Smooth muscle cell (in vitro differentiated cells): ENCODE results near the gene ELMO1. TPM values are rescaled to one million over a fixed set of nuclear protein-coding genes. Genes with fewer than 3 reads are reported as not detected.

Source experiments
- DNase-seq: peaks from one replicate; lab custom pipeline; 2025; ENCODE audit not compliant: unreplicated experiment; lab: John Stamatoyannopoulos, UW
- H2AFZ ChIP-seq: fragments of 200-600 bp; sonication (generic); 2 replicates; pipeline ENCODE4 v1.6.0; 2016; ENCODE audit warnings: antibody characterized with exemption, low read depth, mild to moderate bottlenecking
- H3F3A ChIP-seq: fragments of 200-600 bp; sonication (generic); 2 replicates; pipeline ENCODE4 v1.6.0; 2017; ENCODE audit warnings: antibody characterized with exemption, low read depth
- H3K27ac ChIP-seq: fragments of 200-600 bp; sonication (generic); 2 replicates; pipeline ENCODE4 v1.5.1; 2016; ENCODE audit warnings: low read depth, mild to moderate bottlenecking
- H3K27me3 ChIP-seq: fragments of 200-600 bp; sonication (generic); 2 replicates; pipeline ENCODE4 v1.6.1; 2016; ENCODE audit warnings: low read depth, mild to moderate bottlenecking
- H3K36me3 ChIP-seq: fragments of 200-600 bp; sonication (generic); 2 replicates; pipeline ENCODE4 v1.5.1; 2016; ENCODE audit warnings: low read depth
- H3K4me1 ChIP-seq: fragments of 200-600 bp; sonication (generic); 2 replicates; pipeline ENCODE4 v1.5.1; 2016; ENCODE audit warnings: low read depth
- H3K4me2 ChIP-seq: fragments of 200-600 bp; sonication (generic); 2 replicates; pipeline ENCODE4 v1.6.0; 2016; ENCODE audit warnings: mild to moderate bottlenecking
- H3K4me3 ChIP-seq: fragments of 200-600 bp; sonication (generic); 2 replicates; pipeline ENCODE4 v1.5.1; 2016; ENCODE audit warnings: mild to moderate bottlenecking
- H3K79me2 ChIP-seq: fragments of 200-600 bp; sonication (generic); 2 replicates; pipeline ENCODE4 v1.6.0; 2016; ENCODE audit warnings: low read depth, mild to moderate bottlenecking
- H3K9ac ChIP-seq: fragments of 200-600 bp; sonication (generic); 2 replicates; pipeline ENCODE4 v1.6.0; 2016; ENCODE audit warnings: low read depth
- H3K9me3 ChIP-seq: fragments of 200-600 bp; sonication (generic); replicated peaks from 2 replicates; pipeline ENCODE4 v1.5.1; 2016; ENCODE audit warnings: low read depth
- H4K20me1 ChIP-seq: fragments of 200-600 bp; sonication (generic); 2 replicates; pipeline ENCODE4 v1.6.0; 2016; ENCODE audit warnings: low read depth
- WGBS: methylation state at CpG from one replicate; pipeline ENCODE4 v1.1.7; 2016; ENCODE audit warnings: low lambda C conversion rate; 5-methylcytosine and 5-hydroxymethylcytosine counted together
- polyA plus RNA-seq: library from polyadenylated mRNA; unstranded; fragments of >200 nt; fragmentation: Nextera tagmentation; extraction: Ambion mirVana; gene quantifications from 2 replicates; pipeline ENCODE4 v1.2.1, GENCODE V29; 2016
- total RNA-seq: library from RNA; depleted of rRNA; stranded (reverse); fragments of >200 nt; gene quantifications from 2 replicates; pipeline ENCODE4 v1.2.3, GENCODE V29; 2014
- TF ChIP-seq, protein P1 (sequence below): fragments of 200-600 bp; sonication (generic); IDR thresholded peaks from 2 replicates; pipeline ENCODE4 v1.5.1; 2017; ENCODE audit warnings: borderline replicate concordance, mild to moderate bottlenecking, antibody characterized with exemption; ENCODE audit not compliant: insufficient read depth, poor library complexity, severe bottlenecking

The ELMO1 gene
- total and polyA plus RNA-seq, 2 experiments from 2014 or later = 8.2 to 36.0 TPM

DNA sequence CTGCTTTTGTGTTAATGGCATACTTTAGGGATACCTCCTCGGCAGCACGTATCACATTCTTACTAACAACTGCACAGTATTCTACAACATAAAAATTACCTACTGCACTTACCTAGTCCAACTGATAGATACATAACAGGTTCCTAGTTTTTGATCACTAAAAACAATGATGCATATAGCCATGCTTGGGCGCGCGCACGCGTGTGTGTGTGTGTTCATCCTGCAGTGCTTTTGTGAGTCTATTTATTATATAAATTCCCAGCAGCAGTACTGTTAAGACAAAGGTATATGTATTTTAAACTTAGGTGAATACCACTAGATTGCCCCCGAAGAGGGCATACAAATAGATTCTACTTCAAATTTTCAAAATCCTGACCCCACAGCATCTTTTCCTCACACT is 181.4 kb downstream of the ELMO1 start:
- Histone ChIP-seq H3K4me3 (no peak overlapping the region), H4K20me1 (no peaks in the 10 kb centered on the region), H3K27ac (no peak overlapping the region), H3K4me1 (no peaks in the 10 kb centered on the region), H2AFZ (no peak overlapping the region), H3K9ac (no peak overlapping the region), H3K4me2 (no peak overlapping the region), H3F3A (peaks cover 3% of the 10 kb centered on the region), H3K36me3 (no peaks in the 10 kb centered on the region), H3K9me3 (no peaks in the 10 kb centered on the region), H3K27me3 (no peaks in the 10 kb centered on the region), H3K79me2 (no peaks in the 10 kb centered on the region)
- 97% methylated on average over 8 of the region's 8 CpGs for WGBS
- DNase-seq = no peak
- TF ChIP-seq, protein P1, sequence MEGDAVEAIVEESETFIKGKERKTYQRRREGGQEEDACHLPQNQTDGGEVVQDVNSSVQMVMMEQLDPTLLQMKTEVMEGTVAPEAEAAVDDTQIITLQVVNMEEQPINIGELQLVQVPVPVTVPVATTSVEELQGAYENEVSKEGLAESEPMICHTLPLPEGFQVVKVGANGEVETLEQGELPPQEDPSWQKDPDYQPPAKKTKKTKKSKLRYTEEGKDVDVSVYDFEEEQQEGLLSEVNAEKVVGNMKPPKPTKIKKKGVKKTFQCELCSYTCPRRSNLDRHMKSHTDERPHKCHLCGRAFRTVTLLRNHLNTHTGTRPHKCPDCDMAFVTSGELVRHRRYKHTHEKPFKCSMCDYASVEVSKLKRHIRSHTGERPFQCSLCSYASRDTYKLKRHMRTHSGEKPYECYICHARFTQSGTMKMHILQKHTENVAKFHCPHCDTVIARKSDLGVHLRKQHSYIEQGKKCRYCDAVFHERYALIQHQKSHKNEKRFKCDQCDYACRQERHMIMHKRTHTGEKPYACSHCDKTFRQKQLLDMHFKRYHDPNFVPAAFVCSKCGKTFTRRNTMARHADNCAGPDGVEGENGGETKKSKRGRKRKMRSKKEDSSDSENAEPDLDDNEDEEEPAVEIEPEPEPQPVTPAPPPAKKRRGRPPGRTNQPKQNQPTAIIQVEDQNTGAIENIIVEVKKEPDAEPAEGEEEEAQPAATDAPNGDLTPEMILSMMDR = no peak

DNA sequence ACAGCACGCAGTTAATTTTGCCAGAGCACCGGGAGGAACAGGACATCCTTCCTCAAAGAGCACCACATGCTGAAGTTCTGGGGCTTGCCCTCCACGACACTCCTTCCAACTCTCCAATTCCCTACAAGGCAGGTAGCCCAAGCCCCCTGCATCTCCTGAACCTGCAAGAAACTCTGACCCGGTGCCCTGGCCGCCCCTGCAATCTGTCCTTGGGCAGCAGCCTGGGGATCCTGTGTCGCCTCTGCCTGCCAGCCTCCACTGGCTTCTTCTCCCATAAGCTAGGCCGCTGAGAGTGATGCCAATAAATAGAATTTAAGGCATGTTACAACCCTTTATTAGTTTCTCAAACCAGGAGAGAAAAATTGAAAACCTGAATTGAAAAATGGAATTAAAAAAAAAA is 182.8 kb downstream of the ELMO1 start:
- H3K79me2 ChIP-seq = no peaks in the 10 kb centered on the region
- TF ChIP-seq, protein P1 = no peak
- H4K20me1 ChIP-seq = no peaks in the 10 kb centered on the region
- no peaks in the 10 kb centered on the region for H3K4me1 ChIP-seq
- H2AFZ ChIP-seq = no peak overlapping the region
- no peaks in the 10 kb centered on the region for H3K9me3 ChIP-seq
- no peaks in the 10 kb centered on the region for H3K36me3 ChIP-seq
- no peaks in the 10 kb centered on the region for H3K27me3 ChIP-seq
- no peak overlapping the region for H3K4me3 ChIP-seq
- 95% methylated on average over 7 of the region's 7 CpGs for WGBS
- no peak overlapping the region for H3K4me2 ChIP-seq
- H3K9ac ChIP-seq = no peak overlapping the region
- no peak overlapping the region for H3K27ac ChIP-seq
- DNase-seq = no peak
- peaks cover 3% of the 10 kb centered on the region for H3F3A ChIP-seq

DNA sequence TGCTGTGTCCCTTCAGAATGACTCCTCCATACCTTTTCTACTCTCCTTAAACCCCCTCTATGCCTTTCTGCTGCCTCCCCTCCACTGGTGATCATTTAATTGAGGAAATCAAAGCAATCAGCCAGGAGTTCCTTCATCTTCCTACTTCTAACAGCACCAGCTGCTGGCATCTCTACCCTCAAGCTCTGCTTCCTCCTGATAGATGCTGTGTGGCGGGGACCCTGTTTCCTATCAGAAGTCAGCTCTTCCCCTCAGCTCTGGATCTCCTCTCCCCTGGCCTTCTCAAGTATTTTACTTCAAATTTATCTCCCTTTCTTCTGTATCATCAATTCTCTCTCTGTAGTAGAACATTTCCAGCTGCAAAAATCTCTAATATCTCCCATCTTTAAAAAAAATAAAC is 183.7 kb downstream of the ELMO1 start:
- Histone ChIP-seq H3K79me2 (no peaks in the 10 kb centered on the region), H3K4me1 (no peaks in the 10 kb centered on the region), H3K4me3 (no peak overlapping the region), H2AFZ (no peak overlapping the region), H3K27me3 (no peaks in the 10 kb centered on the region), H3K36me3 (no peaks in the 10 kb centered on the region), H4K20me1 (no peaks in the 10 kb centered on the region), H3K27ac (no peak overlapping the region), H3K4me2 (no peak overlapping the region), H3F3A (no peaks in the 10 kb centered on the region), H3K9me3 (no peaks in the 10 kb centered on the region), H3K9ac (no peak overlapping the region)
- no peak for DNase-seq
- TF ChIP-seq, protein P1 = no peak
- WGBS = 100% methylated on average over 1 of the region's 1 CpG

DNA sequence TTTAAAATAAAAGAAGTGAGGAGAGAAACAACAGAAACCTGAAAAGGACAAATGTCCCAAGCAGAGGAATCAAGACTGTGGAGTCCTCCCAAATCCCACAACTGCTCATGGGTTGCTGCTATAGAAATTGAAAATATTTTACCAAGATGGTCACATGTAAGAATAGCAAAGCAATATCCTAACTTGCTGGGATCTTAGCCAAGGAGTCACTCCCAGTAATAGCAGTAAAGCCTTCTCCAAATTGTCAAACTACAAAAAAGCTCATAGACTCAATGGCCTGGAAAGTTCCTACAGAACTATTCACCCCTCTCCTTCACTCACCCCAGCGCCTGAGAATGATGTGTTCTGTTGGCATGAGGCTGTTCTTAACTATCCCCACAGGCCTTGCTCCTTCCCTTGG is 186.5 kb downstream of the ELMO1 start:
- H3K4me1 ChIP-seq = no peaks in the 10 kb centered on the region
- no peaks in the 10 kb centered on the region for H4K20me1 ChIP-seq
- 91% methylated on average over 1 of the region's 1 CpG for WGBS
- H3K4me3 ChIP-seq = no peak overlapping the region
- TF ChIP-seq, protein P1 = no peak
- no peaks in the 10 kb centered on the region for H3K27me3 ChIP-seq
- H3K79me2 ChIP-seq = no peaks in the 10 kb centered on the region
- no peak overlapping the region for H3K27ac ChIP-seq
- H3K4me2 ChIP-seq = no peak overlapping the region
- no peaks in the 10 kb centered on the region for H3K36me3 ChIP-seq
- no peak overlapping the region for H3K9ac ChIP-seq
- no peaks in the 10 kb centered on the region for H3F3A ChIP-seq
- no peaks in the 10 kb centered on the region for H3K9me3 ChIP-seq
- H2AFZ ChIP-seq = no peak overlapping the region
- DNase-seq = no peak
